Motor neuron (in vitro differentiated cells): ENCODE data around the gene NUP133. TPM values are rescaled to one million over a fixed set of nuclear protein-coding genes. Genes with fewer than 3 reads are reported as not detected.
"Not testable (repeated sequence)": the region's sequence is repeated elsewhere in the genome, so short reads cannot be mapped to it uniquely, and the experiment has no call there.

Experiments
- ATAC-seq, 8 experiments: fragments of 200-7000 bp; cut with Tn5 transposase; replicated peaks in 6 of 8; 2 replicates each; pipeline ENCODE4 v1.8.0; 2021; ENCODE audit warnings: mild to moderate bottlenecking in 8 of 8, moderate library complexity in 8 of 8
- H3K27ac ChIP-seq, 2 donors: fragments of 250-450 bp; sonication (Bioruptor Pico); 2 replicates each; pipeline ENCODE4 v1.9.0; 2021; ENCODE audit warnings: antibody characterized with exemption in 2 of 2, mild to moderate bottlenecking in 2 of 2, moderate library complexity in 1 of 2
- H3K4me1 ChIP-seq, 2 donors: fragments of 250-450 bp; sonication (Bioruptor Pico); replicated peaks in 1 of 2; 2 replicates each; pipeline ENCODE4 v1.6.1; 2021; ENCODE audit warnings: antibody characterized with exemption in 2 of 2, mild to moderate bottlenecking in 2 of 2, moderate library complexity in 1 of 2
- H3K4me3 ChIP-seq, 5 donors: fragments of 250-450 bp; sonication (Bioruptor Pico); 2 replicates each; pipeline ENCODE4 v1.9.0; 2021; ENCODE audit warnings: antibody characterized with exemption in 5 of 5, mild to moderate bottlenecking in 5 of 5, moderate library complexity in 4 of 5
- WGBS, 10 experiments: fragments of 450-650 bp; shearing (Covaris generic); methylation state at CpG; one replicate each; pipeline ENCODE4 v1.0.0; 2022; 5-methylcytosine and 5-hydroxymethylcytosine counted together
- in situ Hi-C, 9 experiments: fragments of 400-800 bp; cut with MboI; loops; one replicate each; pipeline ENCODE4 v1.15.0; 2021; ENCODE audit warnings: low sequenced_read_pairs in 9 of 9, low pct_unique_long_range_greater_than_20kb in 2 of 9; ENCODE audit not compliant: unreplicated experiment in 9 of 9
- total RNA-seq, 8 experiments: library from RNA; unstranded; fragments of 300-600 nt; gene quantifications; 2 replicates each; pipeline versions ENCODE4 v1.2.3 to v1.2.4, GENCODE V29; 2022

Gene NUP133
- total RNA-seq, 8 experiments from 2014 or later = 19.2 to 53.7 (median 35.8) TPM

DNA sequence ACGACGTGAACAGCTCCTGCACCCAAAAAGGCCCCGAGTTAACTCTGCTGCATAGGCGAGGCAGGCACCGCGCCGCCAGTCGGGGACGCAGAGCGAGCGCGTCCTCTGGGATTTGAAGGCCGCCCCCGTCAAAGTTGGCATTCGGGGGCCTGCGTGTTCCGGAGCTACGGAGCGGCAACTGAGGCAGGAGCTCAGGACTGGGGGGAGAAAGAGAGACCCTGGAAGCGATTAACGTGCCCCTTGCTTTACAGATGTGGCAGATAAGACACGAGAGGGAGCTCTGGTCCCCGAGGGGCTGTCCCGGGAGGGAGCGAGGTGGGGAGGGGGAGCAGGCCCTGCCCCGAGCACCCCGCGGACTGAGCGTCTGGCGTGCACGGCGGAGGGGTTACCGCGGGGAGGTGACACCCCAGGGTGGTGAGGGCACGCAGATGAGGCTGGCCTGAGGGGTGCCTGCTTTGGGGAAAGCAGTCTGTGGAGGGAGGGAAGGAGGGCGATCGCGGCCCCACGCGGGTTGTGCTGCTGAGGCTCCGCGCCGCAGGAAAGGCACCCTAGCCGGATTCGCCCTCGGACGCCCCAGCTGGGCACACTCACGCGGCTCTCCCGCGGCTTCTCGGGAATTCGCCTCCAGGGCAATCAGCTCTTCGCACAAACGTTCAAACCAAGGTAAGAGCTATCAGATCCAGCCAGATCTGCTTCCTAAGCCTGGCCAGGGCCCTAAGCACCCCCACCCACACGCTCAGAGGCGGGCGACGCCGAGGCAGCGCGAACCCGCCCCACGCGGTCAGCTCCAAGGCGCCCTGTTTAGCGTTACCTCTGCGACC is 100.7 kb downstream of the NUP133 start:
- peaks cover 27 to 29% of the 10 kb centered on the region in 2 donors for H3K4me1 ChIP-seq

DNA sequence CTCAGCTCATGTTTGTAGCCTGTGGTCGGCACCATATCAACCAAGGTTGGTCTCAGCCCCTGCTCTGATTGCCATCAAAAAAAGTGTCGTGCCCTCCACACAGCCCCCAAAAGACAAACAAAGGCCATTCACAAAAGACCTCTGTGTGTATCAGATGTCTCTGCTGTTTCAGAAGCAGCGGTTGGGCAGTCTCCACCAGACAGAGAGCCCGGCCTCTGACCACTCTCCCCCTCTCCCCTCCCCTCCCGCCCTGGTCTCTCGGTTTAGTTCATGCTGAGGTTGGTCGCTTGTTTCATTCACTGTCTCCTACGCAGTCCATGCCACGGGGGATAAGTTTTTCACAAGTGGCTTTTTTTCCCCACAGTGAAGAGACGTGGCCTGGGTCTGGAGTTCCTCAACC is 101.3 kb downstream of the NUP133 start:
- Histone ChIP-seq H3K4me3 (peak overlapping the region in 1 of 5 donors; percentile 20), H3K4me1 (peaks cover 27 to 28% of the 10 kb centered on the region in 2 donors), H3K27ac (no peak overlapping the region)
- ATAC-seq = peak in 1 of 8 experiments; percentile 11
- in situ Hi-C loops = no loop called here
- WGBS, 10 experiments = 0 to 40% (median 6%) methylated on average over 1 to 7 of the region's 10 CpGs; no CpG with 5 or more reads in 4 of the 10 experiments

More for the DNA sequence above, 100.7 kb downstream of the NUP133 start:
- no peak overlapping the region for H3K27ac ChIP-seq
- in situ Hi-C loops = no loop called here
- H3K4me3 ChIP-seq = peak overlapping the region in 1 of 5 donors; percentile 20
- WGBS, 10 experiments = 0 to 40% (median 14%) methylated on average over 2 to 19 of the region's 68 CpGs; no CpG with 5 or more reads in 4 of the 10 experiments
- ATAC-seq = peak in 1 of 8 experiments; percentile 26

DNA sequence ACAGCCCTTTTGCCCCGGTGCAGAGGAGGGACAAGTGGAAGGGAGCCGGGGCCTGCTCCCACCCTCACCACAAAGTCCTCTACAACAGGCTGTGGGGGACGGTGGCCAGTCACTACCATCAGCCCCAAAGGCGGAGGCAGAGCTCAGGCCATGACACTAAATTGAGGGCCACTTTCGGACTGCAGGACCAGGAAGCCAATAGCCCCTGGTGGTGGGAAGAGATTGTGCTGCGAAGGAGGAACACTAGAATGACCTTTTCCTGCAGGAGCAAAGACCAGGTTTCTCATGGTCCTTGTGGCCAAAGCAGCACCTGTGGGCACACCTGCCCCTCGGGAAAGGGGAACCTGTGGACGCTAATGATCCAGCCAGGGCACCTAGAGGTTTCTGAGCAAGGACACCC is 104.6 kb downstream of the NUP133 start:
- H3K4me3 ChIP-seq = no peak overlapping the region
- no peak for ATAC-seq
- WGBS, 10 experiments = 0 to 94% (median 80%) methylated on average over 2 to 8 of the region's 8 CpGs; no CpG with 5 or more reads in 3 of the 10 experiments
- no peak overlapping the region for H3K27ac ChIP-seq
- in situ Hi-C loops = no loop called here
- peaks cover 4 to 11% of the 10 kb centered on the region in 2 donors for H3K4me1 ChIP-seq

DNA sequence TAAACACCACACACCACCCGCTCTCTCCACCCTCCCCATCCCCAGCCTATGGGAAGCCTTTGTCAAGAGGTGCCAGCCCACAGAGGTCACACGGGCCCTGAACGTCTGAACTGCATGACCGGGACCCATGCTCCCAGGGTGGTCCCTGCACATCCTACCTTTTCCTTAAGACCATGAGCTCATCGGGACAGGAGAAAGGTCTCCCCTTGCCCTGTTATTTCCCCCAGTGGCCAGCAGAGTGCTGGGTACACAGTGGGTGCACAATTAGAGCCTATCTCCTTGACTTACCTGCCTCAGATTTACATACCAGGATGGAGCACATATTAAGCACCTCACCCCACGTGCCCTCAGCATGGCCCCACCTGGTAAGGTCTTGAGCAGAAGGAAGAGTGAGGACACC is 105.1 kb downstream of the NUP133 start:
- H3K4me1 ChIP-seq = peaks cover 4 to 11% of the 10 kb centered on the region in 2 donors
- ATAC-seq = no peak
- in situ Hi-C loops = no loop called here
- WGBS, 10 experiments = 0 to 80% (median 57%) methylated on average over 1 to 5 of the region's 6 CpGs; no CpG with 5 or more reads in 3 of the 10 experiments
- H3K4me3 ChIP-seq = no peak overlapping the region
- no peak overlapping the region for H3K27ac ChIP-seq

DNA sequence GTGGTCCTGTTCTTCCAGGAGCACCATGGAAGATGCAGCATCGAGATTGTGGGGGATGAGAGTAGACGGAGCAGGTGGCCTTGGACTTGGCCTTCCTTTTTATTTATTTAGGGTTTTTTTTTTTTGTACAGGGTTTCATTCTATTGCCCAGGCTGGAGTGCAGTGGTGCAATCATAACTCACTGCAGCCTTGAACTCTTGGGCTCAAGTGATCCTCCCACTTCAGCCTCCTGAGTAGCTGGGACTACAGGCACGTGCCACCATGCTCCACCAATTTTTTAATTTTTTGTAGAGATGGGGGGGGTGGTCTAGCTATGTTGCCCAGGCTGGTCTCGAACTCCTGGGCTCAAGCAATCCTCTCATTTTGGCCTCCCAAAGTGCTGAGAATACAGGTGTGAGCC is 105.8 kb downstream of the NUP133 start:
- in situ Hi-C loops, H3K4me1 ChIP-seq, ATAC-seq, H3K27ac ChIP-seq, H3K4me3 ChIP-seq: not testable (repeated sequence)
- 0 to 100% (median 73%) methylated on average over 1 to 4 of the region's 4 CpGs; no CpG with 5 or more reads in 2 of the 10 experiments for WGBS, 10 experiments

DNA sequence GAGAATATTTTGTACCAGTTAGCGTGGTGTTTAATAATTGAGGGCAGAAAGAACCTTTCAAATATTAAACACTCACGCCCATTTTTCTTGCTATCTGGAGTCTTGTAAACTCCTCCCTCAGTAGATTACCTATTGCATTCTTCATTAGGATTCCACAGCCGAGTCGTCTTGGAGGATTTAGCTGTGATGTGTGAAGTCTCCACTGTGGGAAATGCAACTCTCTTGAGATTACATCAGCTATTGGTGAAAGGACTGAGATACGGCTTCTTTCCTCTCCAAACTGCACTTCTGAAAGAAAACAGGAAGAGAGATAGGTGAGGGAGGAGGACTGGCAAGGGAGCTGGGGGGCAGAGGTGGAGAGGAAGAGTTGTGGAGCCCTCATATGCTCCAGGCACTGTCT is 110.4 kb downstream of the NUP133 start:
- in situ Hi-C loops = no loop called here
- no peaks in the 10 kb centered on the region for H3K4me1 ChIP-seq
- no peak for ATAC-seq
- 19 to 100% (median 74%) methylated on average over 1 to 5 of the region's 5 CpGs for WGBS, 10 experiments
- no peak overlapping the region for H3K27ac ChIP-seq
- H3K4me3 ChIP-seq = no peak overlapping the region

DNA sequence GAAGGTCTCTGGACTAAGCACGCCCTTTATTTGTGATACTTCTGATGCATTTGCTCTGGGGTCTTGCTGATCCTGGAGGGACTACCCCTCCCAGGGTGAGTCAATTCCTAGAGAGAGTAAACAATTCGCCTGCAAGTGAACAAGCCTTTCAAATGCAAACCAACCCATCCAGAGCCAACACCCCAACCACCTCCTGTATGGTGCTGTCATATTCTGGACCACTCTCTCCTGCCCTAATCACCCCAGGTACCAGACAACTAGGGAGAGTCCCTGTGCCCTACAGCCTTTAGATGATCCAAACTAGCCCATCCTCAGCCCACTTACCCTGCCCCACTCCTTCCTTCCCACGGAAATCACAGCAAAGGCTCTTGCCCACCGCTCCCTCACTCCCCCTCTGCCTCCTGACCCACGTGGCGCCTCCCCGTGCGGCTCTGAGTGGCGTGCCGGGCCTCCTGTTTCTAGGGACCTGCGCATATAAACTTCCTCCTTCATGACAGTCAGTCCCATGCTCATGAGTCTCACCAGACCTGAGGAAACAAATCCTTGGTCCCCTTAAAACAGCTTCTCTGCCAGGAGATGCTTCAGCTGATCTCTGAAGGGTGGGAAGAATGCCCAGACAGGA is 111.4 kb downstream of the NUP133 start:
- peak in 4 of 8 experiments; percentile 29 to 58 (median 46) for ATAC-seq
- no peak overlapping the region for H3K27ac ChIP-seq
- no peaks in the 10 kb centered on the region for H3K4me1 ChIP-seq
- WGBS, 10 experiments = 0 to 80% (median 47%) methylated on average over 1 to 10 of the region's 11 CpGs; no CpG with 5 or more reads in 1 of the 10 experiments
- in situ Hi-C loops = no loop called here
- no peak overlapping the region for H3K4me3 ChIP-seq

DNA sequence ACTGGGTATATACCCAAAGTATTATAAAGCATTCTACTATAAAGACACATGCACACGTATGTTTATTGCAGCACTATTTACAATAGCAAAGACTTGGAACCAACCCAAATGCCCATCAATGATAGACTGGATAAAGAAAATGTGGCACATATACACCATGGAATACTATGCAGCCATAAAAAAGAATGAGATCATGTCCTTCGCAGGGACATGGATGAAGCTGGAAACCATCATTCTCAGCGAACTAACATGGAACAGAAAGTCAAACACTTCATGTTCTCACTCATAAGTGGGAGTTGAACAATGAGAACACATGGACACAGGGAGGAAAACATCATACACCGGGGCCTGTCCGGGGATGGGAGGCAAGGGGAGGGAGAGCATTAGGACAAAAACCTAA is 113.6 kb downstream of the NUP133 start:
- ATAC-seq, H3K4me1 ChIP-seq, in situ Hi-C loops, H3K27ac ChIP-seq, H3K4me3 ChIP-seq: not testable (repeated sequence)
- 11 to 95% (median 85%) methylated on average over 2 to 4 of the region's 5 CpGs; no CpG with 5 or more reads in 2 of the 10 experiments for WGBS, 10 experiments

DNA sequence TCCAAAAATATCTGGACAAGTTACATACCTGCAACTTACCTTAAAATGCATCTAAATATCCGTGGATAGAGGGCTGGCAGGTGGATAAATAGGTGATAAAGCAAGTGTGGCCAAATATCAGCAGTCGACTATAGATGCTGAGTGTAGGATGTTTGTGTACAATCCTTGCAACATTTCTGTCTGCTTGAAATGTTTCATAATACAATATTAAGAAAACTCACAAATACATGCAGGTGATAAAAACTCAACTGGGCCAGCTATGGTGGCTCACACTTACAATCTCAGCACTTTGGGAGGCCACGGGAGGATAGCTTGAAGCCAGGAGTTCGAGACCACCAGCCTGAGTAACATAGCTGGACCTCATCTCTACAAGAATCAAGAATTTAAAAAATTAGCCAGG is 115.2 kb downstream of the NUP133 start:
- H3K4me3 ChIP-seq = no peak overlapping the region
- no peak for ATAC-seq
- H3K4me1 ChIP-seq = no peaks in the 10 kb centered on the region
- H3K27ac ChIP-seq = no peak overlapping the region
- in situ Hi-C loops = no loop called here
- 23 to 86% (median 70%) methylated on average over 1 to 4 of the region's 4 CpGs for WGBS, 10 experiments

Other genes starting within 250 kb of the NUP133 start
- gene RAB4A, start 237.2 kb downstream of the NUP133 start, total RNA-seq = 10 to 100 TPM; 12.9 to 51.6 (median 35.3) TPM
- gene CCSAP, start 165.3 kb downstream of the NUP133 start, total RNA-seq = 10 to 100 TPM in 6 of 8 experiments, 1 to 10 TPM in 2; 1.5 to 29.5 (median 18.1) TPM
- under 1 TPM in 6 of 8 experiments, not detected in 2; 0.11 to 0.81 (median 0.44) TPM for gene ACTA1, start 74.2 kb downstream of the NUP133 start, total RNA-seq
- gene ABCB10, start 50.4 kb upstream of the NUP133 start, total RNA-seq = 10 to 100 TPM in 6 of 8 experiments, 1 to 10 TPM in 2; 7.1 to 15.1 (median 11.1) TPM
- 10 to 100 TPM; 12.2 to 34.3 (median 17.9) TPM for gene TAF5L, start 117.8 kb upstream of the NUP133 start, total RNA-seq
- gene URB2, start 117.9 kb upstream of the NUP133 start, total RNA-seq = 10 to 100 TPM in 4 of 8 experiments, 1 to 10 TPM in 4; 7.4 to 20.0 (median 10.0) TPM